PC-9 (cell line): ENCODE measurements around the gene MTCH2. TPM values are rescaled to one million over a fixed set of nuclear protein-coding genes. Genes with fewer than 3 reads are reported as not detected.
A peak's percentile ranks its signal among the peaks of the same experiment; 100 is the strongest.

Source experiments
- BruUV-seq: library from RNA; stranded (reverse); fragments of 400-500 nt; replicated peaks from 2 replicates; lab custom pipeline; 2021; lab: Mats Ljungman, UMichigan
- CTCF ChIA-PET: fragments of 300-600 bp; sonication (Branson Sonifier 250); formaldehyde crosslinking; loops from one replicate; lab custom pipeline; 2022; ENCODE audit warnings: antibody characterized with exemption; lab: Charles Lee
- POLR2A ChIA-PET: fragments of 300-600 bp; sonication (Branson Sonifier 250); formaldehyde crosslinking; loops from one replicate; lab custom pipeline; 2022; ENCODE audit warnings: antibody characterized with exemption; ENCODE audit not compliant: unreplicated experiment; lab: Charles Lee
- DNase-seq, 2 experiments: peaks; one replicate each; pipeline versions ENCODE4 v3.0.0 to v3.0.0-alpha.2; 2015 to 2022; ENCODE audit warnings: mixed read lengths in 1 of 2
- H2AFZ ChIP-seq: fragments of 200-600 bp; sonication (generic); 2 replicates; pipeline ENCODE4 v1.8.1; 2017; ENCODE audit warnings: antibody characterized with exemption
- H3F3A ChIP-seq: fragments of 200-600 bp; sonication (generic); 2 replicates; pipeline ENCODE4 v1.8.1; 2017; ENCODE audit warnings: antibody characterized with exemption, mild to moderate bottlenecking, low read depth; ENCODE audit not compliant: insufficient read depth
- H3K27ac ChIP-seq: fragments of 200-600 bp; sonication (generic); 2 replicates; pipeline ENCODE4 v1.6.1; 2016; ENCODE audit warnings: mixed run types
- H3K27me3 ChIP-seq: fragments of 200-600 bp; sonication (generic); 2 replicates; pipeline ENCODE4 v1.6.1; 2016; ENCODE audit warnings: low read depth, mixed run types; ENCODE audit not compliant: insufficient read depth
- H3K36me3 ChIP-seq: fragments of 200-600 bp; sonication (generic); 2 replicates; pipeline ENCODE4 v1.6.1; 2016; ENCODE audit warnings: low read depth, mixed run types
- H3K4me1 ChIP-seq: fragments of 200-600 bp; sonication (generic); replicated peaks from 2 replicates; pipeline ENCODE4 v1.6.1; 2016; ENCODE audit warnings: mixed run types; ENCODE audit not compliant: insufficient read depth
- H3K4me2 ChIP-seq: fragments of 200-600 bp; sonication (generic); 2 replicates; pipeline ENCODE4 v1.6.1; 2017; ENCODE audit warnings: mixed run types
- H3K4me3 ChIP-seq: fragments of 200-600 bp; sonication (generic); 2 replicates; pipeline ENCODE4 v1.6.1; 2016; ENCODE audit warnings: mixed run types
- H3K79me2 ChIP-seq: fragments of 200-600 bp; sonication (generic); 2 replicates; pipeline ENCODE4 v1.6.1; 2017; ENCODE audit warnings: low read depth, mixed run types
- H3K9me2 ChIP-seq: fragments of 200-600 bp; sonication (generic); 2 replicates; pipeline ENCODE4 v1.8.1; 2017; ENCODE audit warnings: mild to moderate bottlenecking; ENCODE audit not compliant: insufficient read depth
- H3K9me3 ChIP-seq: fragments of 200-600 bp; sonication (generic); 2 replicates; pipeline ENCODE4 v1.8.1; 2016; ENCODE audit warnings: low read depth; ENCODE audit not compliant: insufficient read depth
- H4K20me1 ChIP-seq: fragments of 200-600 bp; sonication (generic); 2 replicates; pipeline ENCODE4 v1.8.1; 2017; ENCODE audit not compliant: insufficient read depth
- EZH2 ChIP-seq: fragments of 200-600 bp; sonication (generic); IDR thresholded peaks from 2 replicates; pipeline ENCODE4 v1.8.0; 2017; ENCODE audit warnings: antibody characterized with exemption, low read depth
- intact Hi-C: fragments of 100-400 bp; cut with micrococcal nuclease; formaldehyde crosslinking; loops from one replicate; pipeline ENCODE4 v1.10.0; 2022; ENCODE audit not compliant: unreplicated experiment
- total RNA-seq: library from RNA; stranded (reverse); gene quantifications from 2 replicates; pipeline ENCODE4 v1.2.3, GENCODE V29; 2021
- TF ChIP-seq, protein P1 (sequence below): fragments of 200-600 bp; sonication (generic); conservative IDR thresholded peaks from 2 replicates; pipeline ENCODE4 v1.6.1; 2017; ENCODE audit warnings: mixed run types, antibody characterized with exemption, mild to moderate bottlenecking, moderate library complexity

MTCH2 gene
- total RNA-seq, 1 experiment from 2014 or later: 147 TPM

DNA sequence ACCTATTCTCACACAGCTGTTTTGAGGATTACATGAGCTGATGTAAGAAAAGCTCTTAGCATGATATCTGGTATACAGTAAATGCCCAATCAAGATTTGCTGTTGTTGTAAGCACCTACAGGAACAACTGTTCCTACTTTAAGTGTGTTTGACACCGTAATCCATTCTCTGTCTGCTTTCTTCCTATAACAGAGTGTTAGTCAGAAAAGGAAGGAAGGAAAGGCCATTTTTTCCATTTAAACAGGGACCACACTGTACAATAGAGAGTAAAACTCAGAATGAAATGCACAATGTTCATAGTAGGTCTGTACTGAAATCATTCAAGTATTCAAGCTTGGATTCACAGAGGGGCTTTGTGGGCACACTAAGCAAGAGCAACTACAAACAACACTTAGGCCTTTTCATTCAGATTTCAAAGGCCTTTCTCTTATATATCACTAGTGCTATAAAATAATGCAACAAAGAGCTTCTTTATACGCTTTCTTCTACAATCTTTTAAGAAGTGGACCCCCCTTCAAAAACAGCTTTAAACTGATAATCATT, 21.5 kb downstream of the MTCH2 start:
- Histone ChIP-seq H2AFZ (no peak overlapping the region), H3K4me3 (no peak overlapping the region), H3F3A (peaks cover 6% of the 10 kb centered on the region), H3K27ac (no peak overlapping the region), H3K4me1 (no peaks in the 10 kb centered on the region), H3K9me2 (no peaks in the 10 kb centered on the region), H4K20me1 (no peaks in the 10 kb centered on the region), H3K79me2 (no peaks in the 10 kb centered on the region), H3K36me3 (peaks cover 17% of the 10 kb centered on the region), H3K4me2 (no peak overlapping the region), H3K9me3 (no peaks in the 10 kb centered on the region), H3K27me3 (no peaks in the 10 kb centered on the region)
- TF ChIP-seq, protein P1, sequence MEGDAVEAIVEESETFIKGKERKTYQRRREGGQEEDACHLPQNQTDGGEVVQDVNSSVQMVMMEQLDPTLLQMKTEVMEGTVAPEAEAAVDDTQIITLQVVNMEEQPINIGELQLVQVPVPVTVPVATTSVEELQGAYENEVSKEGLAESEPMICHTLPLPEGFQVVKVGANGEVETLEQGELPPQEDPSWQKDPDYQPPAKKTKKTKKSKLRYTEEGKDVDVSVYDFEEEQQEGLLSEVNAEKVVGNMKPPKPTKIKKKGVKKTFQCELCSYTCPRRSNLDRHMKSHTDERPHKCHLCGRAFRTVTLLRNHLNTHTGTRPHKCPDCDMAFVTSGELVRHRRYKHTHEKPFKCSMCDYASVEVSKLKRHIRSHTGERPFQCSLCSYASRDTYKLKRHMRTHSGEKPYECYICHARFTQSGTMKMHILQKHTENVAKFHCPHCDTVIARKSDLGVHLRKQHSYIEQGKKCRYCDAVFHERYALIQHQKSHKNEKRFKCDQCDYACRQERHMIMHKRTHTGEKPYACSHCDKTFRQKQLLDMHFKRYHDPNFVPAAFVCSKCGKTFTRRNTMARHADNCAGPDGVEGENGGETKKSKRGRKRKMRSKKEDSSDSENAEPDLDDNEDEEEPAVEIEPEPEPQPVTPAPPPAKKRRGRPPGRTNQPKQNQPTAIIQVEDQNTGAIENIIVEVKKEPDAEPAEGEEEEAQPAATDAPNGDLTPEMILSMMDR: no peak
- no peak for TF ChIP-seq EZH2
- BruUV-seq: no TSS peak
- intact Hi-C loops: no loop called here
- DNase-seq: no peak
- CTCF ChIA-PET: interaction anchor here (0.6 kb wide), 1 partner anchor 84 kb away, joined by 3 read pairs; no protein-coding TSS in a partner anchor
- POLR2A ChIA-PET: no interaction called here

DNA sequence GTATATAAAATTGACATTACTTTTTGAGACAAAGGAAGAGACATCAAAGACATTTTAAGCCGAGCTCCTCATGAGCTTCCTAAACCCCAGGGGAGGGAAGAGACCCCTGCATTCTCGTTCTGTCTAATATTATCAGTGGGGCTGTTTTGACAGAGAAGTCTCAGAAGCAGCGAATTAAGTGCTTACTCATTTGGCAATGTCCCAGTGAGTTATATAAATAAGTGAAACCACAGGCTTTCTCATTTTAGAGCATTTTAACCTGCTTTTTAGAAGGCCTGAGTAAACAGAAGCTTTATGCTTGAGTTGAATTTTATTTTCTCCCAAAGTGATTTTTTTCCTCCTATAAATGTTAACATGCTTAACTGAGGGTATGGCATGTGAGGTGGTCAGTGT, 24.9 kb downstream of the MTCH2 start:
- no peak for DNase-seq
- H2AFZ ChIP-seq: no peak overlapping the region
- no peak overlapping the region for H3K4me3 ChIP-seq
- no peaks in the 10 kb centered on the region for H4K20me1 ChIP-seq
- no peak overlapping the region for H3K27ac ChIP-seq
- intact Hi-C loops: loop anchor here (2.0 to 5.0 kb wide), 2 partner anchors 165 to 243 kb away; no protein-coding TSS in a partner anchor
- H3K4me2 ChIP-seq: no peak overlapping the region
- H3K9me3 ChIP-seq: no peaks in the 10 kb centered on the region
- TF ChIP-seq, protein P1: 0 out of 2 replicates have a peak, but pooled peaks have one; percentile 4
- no peak for TF ChIP-seq EZH2
- ChIA-PET POLR2A (no interaction called here), CTCF (interaction anchor here (0.6 kb wide), 1 partner anchor 76 kb away, joined by 4 read pairs; no protein-coding TSS in a partner anchor)
- no peaks in the 10 kb centered on the region for H3K27me3 ChIP-seq
- peaks cover 3% of the 10 kb centered on the region for H3F3A ChIP-seq
- no peaks in the 10 kb centered on the region for H3K9me2 ChIP-seq
- no TSS peak for BruUV-seq
- H3K79me2 ChIP-seq: no peaks in the 10 kb centered on the region
- no peaks in the 10 kb centered on the region for H3K4me1 ChIP-seq
- H3K36me3 ChIP-seq: peaks cover 11% of the 10 kb centered on the region

DNA sequence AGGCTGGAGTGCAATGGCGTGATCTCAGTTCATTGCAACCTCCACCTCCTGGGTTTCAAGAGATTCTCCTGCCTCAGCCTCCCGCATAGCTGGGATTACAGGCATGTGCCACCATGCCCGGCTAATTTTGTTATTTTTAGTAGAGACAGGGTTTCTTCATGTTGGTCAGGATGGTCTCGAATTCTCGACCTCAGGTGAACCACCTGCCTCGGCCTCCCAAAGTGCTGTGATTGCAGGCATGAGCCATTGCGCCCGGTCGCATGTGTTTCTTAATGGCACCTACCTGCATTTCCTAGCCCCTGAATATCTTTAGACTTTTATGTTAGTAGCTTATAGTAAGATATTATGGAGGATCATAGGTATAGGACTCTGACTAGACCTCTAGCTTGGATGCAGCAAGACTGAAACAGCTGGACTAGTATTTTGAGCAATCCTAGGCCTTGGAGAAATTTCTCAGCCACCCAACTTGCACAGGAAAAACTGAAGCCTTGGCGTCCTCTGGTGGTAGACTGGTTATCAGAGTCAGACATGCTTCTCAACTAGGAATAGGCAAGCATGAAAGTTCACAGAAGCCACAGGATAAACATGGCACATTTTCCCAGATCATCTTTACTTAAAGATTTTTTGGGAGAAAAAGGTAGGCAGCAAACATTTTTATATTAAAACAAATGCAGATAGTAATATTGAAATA, 25.5 kb downstream of the MTCH2 start:
- Histone ChIP-seq H4K20me1 (no peaks in the 10 kb centered on the region), H3K79me2 (no peaks in the 10 kb centered on the region), H3K27ac (no peak overlapping the region), H3K27me3 (no peaks in the 10 kb centered on the region), H3K4me1 (no peaks in the 10 kb centered on the region), H3K4me2 (no peak overlapping the region), H2AFZ (no peak overlapping the region), H3K36me3 (peaks cover 8% of the 10 kb centered on the region), H3F3A (peaks cover 3% of the 10 kb centered on the region), H3K9me3 (no peaks in the 10 kb centered on the region), H3K9me2 (no peaks in the 10 kb centered on the region), H3K4me3 (no peak overlapping the region)
- no TSS peak for BruUV-seq
- CTCF ChIA-PET: no interaction called here
- POLR2A ChIA-PET: no interaction called here
- no peak for TF ChIP-seq EZH2
- TF ChIP-seq, protein P1: peak; percentile 69
- peak in 1 of 2 experiments; percentile 32 for DNase-seq
- intact Hi-C loops: loop anchor here (2.0 to 5.0 kb wide), 2 partner anchors 165 to 242 kb away; no protein-coding TSS in a partner anchor
